ENCODE data around the gene KIF4B. TPM values are rescaled to one million over a fixed set of nuclear protein-coding genes. Genes with fewer than 3 reads are reported as not detected.
"Not testable (repeated sequence)": the region's sequence is repeated elsewhere in the genome, so short reads cannot be mapped to it uniquely, and the experiment has no call there.

The KIF4B gene
- total RNA-seq, 2 experiments from 2014 or later = 0.05 TPM

GRCh38 chr5:155015239-155015638 lies 1.7 kb downstream of the KIF4B start:
- intact Hi-C loops (cut with micrococcal nuclease) = no loop called here
- Mint-ChIP-seq H3K36me3 (no peaks in the 10 kb centered on the region), H3K9me3 (no peaks in the 10 kb centered on the region), H3K4me1 (ENCODE audit: low read depth) (peaks cover 3% of the 10 kb centered on the region), H3K27me3 (peaks cover 27% of the 10 kb centered on the region), H3K27ac (no peak overlapping the region), H3K4me3 (no peak overlapping the region)
- POLR2A ChIA-PET = no interaction called here
- DNase-seq = no peak
- CTCF ChIA-PET = no interaction called here

GRCh38 chr5:155017610-155018009 lies 4.1 kb downstream of the KIF4B start:
- ChIA-PET POLR2A (no interaction called here), CTCF (no interaction called here)
- H3K36me3 Mint-ChIP-seq = no peaks in the 10 kb centered on the region
- H3K27me3 Mint-ChIP-seq = peaks cover 25% of the 10 kb centered on the region
- H3K4me1 Mint-ChIP-seq (ENCODE audit: low read depth) = peaks cover 3% of the 10 kb centered on the region
- DNase-seq = no peak
- no peak overlapping the region for H3K4me3 Mint-ChIP-seq
- H3K27ac Mint-ChIP-seq = no peak overlapping the region
- H3K9me3 Mint-ChIP-seq = no peaks in the 10 kb centered on the region
- intact Hi-C loops (cut with micrococcal nuclease) = no loop called here

GRCh38 chr5:155019601-155020226 lies 6.2 kb downstream of the KIF4B start:
- no peaks in the 10 kb centered on the region for H3K36me3 Mint-ChIP-seq
- peaks cover 23% of the 10 kb centered on the region for H3K27me3 Mint-ChIP-seq
- intact Hi-C loops (cut with micrococcal nuclease) = no loop called here
- no peaks in the 10 kb centered on the region for H3K9me3 Mint-ChIP-seq
- no peak overlapping the region for H3K4me3 Mint-ChIP-seq
- POLR2A ChIA-PET = no interaction called here
- H3K4me1 Mint-ChIP-seq (ENCODE audit: low read depth) = peaks cover 3% of the 10 kb centered on the region
- CTCF ChIA-PET = no interaction called here
- no peak overlapping the region for H3K27ac Mint-ChIP-seq
- no peak for DNase-seq

GRCh38 chr5:155021842-155022241 lies 8.3 kb downstream of the KIF4B start:
- intact Hi-C loops (cut with micrococcal nuclease) = no loop called here
- no peak for DNase-seq
- peaks cover 15% of the 10 kb centered on the region for H3K27me3 Mint-ChIP-seq
- H3K9me3 Mint-ChIP-seq = no peaks in the 10 kb centered on the region
- H3K4me3 Mint-ChIP-seq = no peak overlapping the region
- CTCF ChIA-PET = interaction anchor here (1.0 kb wide), 1 partner anchor 17 kb away, joined by 4 read pairs; no protein-coding TSS in a partner anchor
- H3K36me3 Mint-ChIP-seq = no peaks in the 10 kb centered on the region
- no peaks in the 10 kb centered on the region for H3K4me1 Mint-ChIP-seq (ENCODE audit: low read depth)
- H3K27ac Mint-ChIP-seq = no peak overlapping the region
- POLR2A ChIA-PET = no interaction called here

- peaks cover 2% of the 10 kb centered on the region for H3K9me3 Mint-ChIP-seq
- ChIA-PET POLR2A (no interaction called here), CTCF (no interaction called here)
- H3K4me3 Mint-ChIP-seq = no peak overlapping the region
- H3K27me3 Mint-ChIP-seq = peaks cover 14% of the 10 kb centered on the region
- DNase-seq = no peak
- no peaks in the 10 kb centered on the region for H3K36me3 Mint-ChIP-seq
- H3K4me1 Mint-ChIP-seq (ENCODE audit: low read depth) = no peaks in the 10 kb centered on the region
- intact Hi-C loops (cut with micrococcal nuclease) = no loop called here
- H3K27ac Mint-ChIP-seq = no peak overlapping the region
Observed at GRCh38 chr5:155023320-155023719, 9.8 kb downstream of the KIF4B start.

GRCh38 chr5:155024015-155024414 lies 10.5 kb downstream of the KIF4B start:
- Mint-ChIP-seq H3K27me3 (peaks cover 13% of the 10 kb centered on the region), H3K4me3 (no peak overlapping the region), H3K9me3 (peaks cover 8% of the 10 kb centered on the region), H3K27ac (no peak overlapping the region), H3K36me3 (no peaks in the 10 kb centered on the region), H3K4me1 (ENCODE audit: low read depth) (no peaks in the 10 kb centered on the region)
- intact Hi-C loops (cut with micrococcal nuclease) = no loop called here
- ChIA-PET POLR2A (no interaction called here), CTCF (no interaction called here)
- DNase-seq = no peak

GRCh38 chr5:155025895-155026294 lies 12.3 kb downstream of the KIF4B start:
- CTCF ChIA-PET = interaction anchor here (0.7 kb wide), 1 partner anchor 954 kb away, joined by 3 read pairs; no protein-coding TSS in a partner anchor
- H3K4me1 Mint-ChIP-seq (ENCODE audit: low read depth) = no peaks in the 10 kb centered on the region

GRCh38 chr5:155027993-155028629 lies 14.6 kb downstream of the KIF4B start:
- Mint-ChIP-seq H3K27me3 (peaks cover 8% of the 10 kb centered on the region), H3K27ac (no peak overlapping the region), H3K4me1 (ENCODE audit: low read depth) (no peaks in the 10 kb centered on the region), H3K9me3 (peaks cover 10% of the 10 kb centered on the region), H3K4me3 (no peak overlapping the region), H3K36me3 (no peaks in the 10 kb centered on the region)
- intact Hi-C loops (cut with micrococcal nuclease) = no loop called here
- ChIA-PET CTCF (interaction anchor here (1.1 to 1.4 kb wide), 3 partner anchors 56 to 84 kb away, joined by 3 to 5 read pairs (median 4); no protein-coding TSS in a partner anchor), POLR2A (no interaction called here)
- no peak for DNase-seq

More at GRCh38 chr5:155025895-155026294, 12.3 kb downstream of the KIF4B start:
- Mint-ChIP-seq H3K27ac (no peak overlapping the region), H3K36me3 (no peaks in the 10 kb centered on the region), H3K4me3 (no peak overlapping the region), H3K9me3 (peaks cover 10% of the 10 kb centered on the region), H3K27me3 (peaks cover 13% of the 10 kb centered on the region)
- DNase-seq = peak; percentile 24
- POLR2A ChIA-PET = no interaction called here
- intact Hi-C loops (cut with micrococcal nuclease) = no loop called here

- H3K4me3 Mint-ChIP-seq = no peak overlapping the region
- POLR2A ChIA-PET = no interaction called here
- intact Hi-C loops (cut with micrococcal nuclease) = no loop called here
- no peaks in the 10 kb centered on the region for H3K36me3 Mint-ChIP-seq
- CTCF ChIA-PET = interaction anchor here (1.4 kb wide), 1 partner anchor 61 kb away, joined by 3 read pairs; no protein-coding TSS in a partner anchor
- no peaks in the 10 kb centered on the region for H3K4me1 Mint-ChIP-seq (ENCODE audit: low read depth)
- peaks cover 10% of the 10 kb centered on the region for H3K9me3 Mint-ChIP-seq
- peaks cover 5% of the 10 kb centered on the region for H3K27me3 Mint-ChIP-seq
- no peak for DNase-seq
- H3K27ac Mint-ChIP-seq = no peak overlapping the region
Observed at GRCh38 chr5:155029240-155029639, 15.7 kb downstream of the KIF4B start.

- CTCF ChIA-PET; intact Hi-C loops (cut with micrococcal nuclease): not testable (repeated sequence)
Observed at GRCh38 chr5:155034145-155034744, 20.7 kb downstream of the KIF4B start.

GRCh38 chr5:155035087-155035486 lies 21.5 kb downstream of the KIF4B start:
- H3K27ac Mint-ChIP-seq; intact Hi-C loops (cut with micrococcal nuclease); H3K4me1 Mint-ChIP-seq (ENCODE audit: low read depth); POLR2A ChIA-PET; DNase-seq; H3K36me3 Mint-ChIP-seq; H3K9me3 Mint-ChIP-seq; CTCF ChIA-PET; H3K4me3 Mint-ChIP-seq: not testable (repeated sequence)
- H3K27me3 Mint-ChIP-seq = peaks cover 12% of the 10 kb centered on the region

More at GRCh38 chr5:155034145-155034744, 20.7 kb downstream of the KIF4B start:
- POLR2A ChIA-PET; H3K27ac Mint-ChIP-seq; H3K9me3 Mint-ChIP-seq; H3K4me3 Mint-ChIP-seq; H3K4me1 Mint-ChIP-seq (ENCODE audit: low read depth); H3K36me3 Mint-ChIP-seq; DNase-seq: not testable (repeated sequence)
- peaks cover 12% of the 10 kb centered on the region for H3K27me3 Mint-ChIP-seq

GRCh38 chr5:155040984-155041653 lies 27.6 kb downstream of the KIF4B start:
- CTCF ChIA-PET = no interaction called here
- POLR2A ChIA-PET = no interaction called here
- intact Hi-C loops (cut with micrococcal nuclease) = no loop called here
- no peaks in the 10 kb centered on the region for H3K9me3 Mint-ChIP-seq
- H3K36me3 Mint-ChIP-seq = no peaks in the 10 kb centered on the region
- H3K4me1 Mint-ChIP-seq (ENCODE audit: low read depth) = no peaks in the 10 kb centered on the region
- no peak overlapping the region for H3K4me3 Mint-ChIP-seq
- peaks cover 17% of the 10 kb centered on the region for H3K27me3 Mint-ChIP-seq
- no peak overlapping the region for H3K27ac Mint-ChIP-seq
- no peak for DNase-seq
